OCI-LY7 (cell line): Measurements from ENCODE around the gene CENPP. TPM values are rescaled to one million over a fixed set of nuclear protein-coding genes. Genes with fewer than 3 reads are reported as not detected.

Source experiments
- BruUV-seq: library from RNA; stranded (reverse); fragments of 400-500 nt; replicated peaks from 2 replicates; lab custom pipeline; 2021; lab: Mats Ljungman, UMichigan
- CTCF ChIA-PET: fragments of 300-600 bp; sonication (Branson Sonifier 250); formaldehyde crosslinking; loops from one replicate; lab custom pipeline; 2022; ENCODE audit warnings: antibody characterized with exemption; ENCODE audit not compliant: unreplicated experiment; lab: Charles Lee
- POLR2A ChIA-PET: fragments of 300-600 bp; sonication (Branson Sonifier 250); formaldehyde crosslinking; loops from one replicate; lab custom pipeline; 2022; ENCODE audit warnings: antibody characterized with exemption; lab: Charles Lee
- DNase-seq: peaks from one replicate; pipeline ENCODE4 v3.0.0-alpha.2; 2015; ENCODE audit warnings: low spot score
- H2AFZ ChIP-seq: fragments of 200-600 bp; sonication (generic), shearing (Covaris generic); 2 replicates; pipeline ENCODE4 v1.6.1; 2014; ENCODE audit warnings: mild to moderate bottlenecking, antibody characterized with exemption, low read length, moderate library complexity
- H3K27ac ChIP-seq: fragments of 200-600 bp; sonication (generic); 2 replicates; pipeline ENCODE4 v1.5.1; 2014; ENCODE audit warnings: mixed run types, low read depth, mild to moderate bottlenecking, moderate library complexity, low read length, inconsistent platforms; ENCODE audit not compliant: poor library complexity, severe bottlenecking
- H3K36me3 ChIP-seq: fragments of 200-600 bp; sonication (generic); 2 replicates; pipeline ENCODE4 v1.6.1; 2014; ENCODE audit warnings: mild to moderate bottlenecking, antibody characterized with exemption, low read length, moderate library complexity, mixed read lengths; ENCODE audit not compliant: insufficient read depth
- H3K4me1 ChIP-seq: fragments of 200-600 bp; sonication (generic); 2 replicates; pipeline ENCODE4 v1.5.1; 2014; ENCODE audit warnings: mild to moderate bottlenecking, low read length; ENCODE audit not compliant: insufficient read depth, poor library complexity, severe bottlenecking
- H3K4me2 ChIP-seq: fragments of 200-600 bp; sonication (generic); 2 replicates; pipeline ENCODE4 v1.6.1; 2014; ENCODE audit warnings: mild to moderate bottlenecking, low read length
- H3K4me3 ChIP-seq: fragments of 200-600 bp; sonication (generic); 2 replicates; pipeline ENCODE4 v1.5.1; 2014; ENCODE audit warnings: mild to moderate bottlenecking, low read depth, low read length; ENCODE audit not compliant: poor library complexity, severe bottlenecking
- H3K79me2 ChIP-seq: fragments of 200-600 bp; sonication (generic); 2 replicates; pipeline ENCODE4 v1.6.1; 2016; ENCODE audit warnings: low read depth, mild to moderate bottlenecking, low read length, moderate library complexity, mixed read lengths; ENCODE audit not compliant: insufficient read depth
- H3K9me2 ChIP-seq: fragments of 200-600 bp; sonication (generic); 2 replicates; pipeline ENCODE4 v1.6.1; 2016; ENCODE audit warnings: mild to moderate bottlenecking, low read length, mixed read lengths; ENCODE audit not compliant: insufficient read depth
- H3K9me3 ChIP-seq: fragments of 200-600 bp; sonication (generic); 2 replicates; pipeline ENCODE4 v1.6.1; 2014; ENCODE audit warnings: mild to moderate bottlenecking, mixed run types, low read length, mixed read lengths
- H4K20me1 ChIP-seq: fragments of 200-600 bp; sonication (generic); 2 replicates; pipeline ENCODE4 v1.6.1; 2014; ENCODE audit warnings: mild to moderate bottlenecking, antibody characterized with exemption, low read length, moderate library complexity, mixed read lengths; ENCODE audit not compliant: insufficient read depth
- CTCF ChIP-seq: fragments of 200-600 bp; sonication (generic); conservative IDR thresholded peaks from 2 replicates; pipeline ENCODE4 v1.5.1; 2014; ENCODE audit warnings: mild to moderate bottlenecking, antibody characterized with exemption, low read length, moderate library complexity, mixed read lengths
- EZH2phosphoT487 ChIP-seq: fragments of 200-600 bp; sonication (generic); IDR thresholded peaks from 2 replicates; pipeline ENCODE4 v1.6.1; 2018; ENCODE audit warnings: low read depth, borderline replicate concordance, mild to moderate bottlenecking, mixed run types, antibody characterized with exemption, low read length, moderate library complexity, mixed read lengths
- intact Hi-C: fragments of 100-400 bp; cut with micrococcal nuclease; formaldehyde crosslinking; loops from one replicate; pipeline ENCODE4 v1.10.0; 2022; ENCODE audit not compliant: unreplicated experiment
- total RNA-seq, 2 experiments: library from RNA; depleted of rRNA in 1 of 2; stranded (reverse); fragments of >200 nt in 1 of 2; shearing (Covaris generic) in 1 of 2; gene quantifications; 2 replicates each; pipeline ENCODE4 v1.2.3, GENCODE V29; 2014 to 2022

Gene CENPP
- total RNA-seq, 2 experiments from 2014 or later = 25.4 to 30.9 TPM

GRCh38 chr9:92616199-92616641, 290.5 kb downstream of the CENPP start:
- DNase-seq = no peak
- no peak for TF ChIP-seq EZH2phosphoT487
- no peak for TF ChIP-seq CTCF
- H3K36me3 ChIP-seq = peaks cover 81% of the 10 kb centered on the region; the same call in 1 of the 2 replicates
- intact Hi-C loops = no loop called here
- no peaks in the 10 kb centered on the region for H3K79me2 ChIP-seq
- no peaks in the 10 kb centered on the region for H3K9me2 ChIP-seq
- H3K4me3 ChIP-seq = no peak overlapping the region
- no peak overlapping the region for H3K4me2 ChIP-seq
- no peaks in the 10 kb centered on the region for H3K4me1 ChIP-seq
- ChIA-PET POLR2A (interaction anchor here (0.5 kb wide), 1 partner anchor 929 kb away, joined by 3 read pairs; no protein-coding TSS in a partner anchor), CTCF (no interaction called here)
- H3K9me3 ChIP-seq = no peaks in the 10 kb centered on the region
- H4K20me1 ChIP-seq = no peaks in the 10 kb centered on the region
- no peak overlapping the region for H2AFZ ChIP-seq
- H3K27ac ChIP-seq = no peak overlapping the region
- BruUV-seq = no TSS peak

- TF ChIP-seq CTCF (no peak), EZH2phosphoT487 (no peak)
- Histone ChIP-seq H3K27ac (no peak overlapping the region), H3K9me2 (no peaks in the 10 kb centered on the region), H2AFZ (no peak overlapping the region), H3K4me1 (no peaks in the 10 kb centered on the region), H4K20me1 (no peaks in the 10 kb centered on the region), H3K9me3 (no peaks in the 10 kb centered on the region), H3K4me3 (no peak overlapping the region), H3K79me2 (no peaks in the 10 kb centered on the region), H3K4me2 (no peak overlapping the region), H3K36me3 (peaks cover 80% of the 10 kb centered on the region; the same call in 1 of the 2 replicates)
- intact Hi-C loops = no loop called here
- BruUV-seq = no TSS peak
- ChIA-PET CTCF (no interaction called here), POLR2A (interaction anchor here (0.5 kb wide), 1 partner anchor 930 kb away, joined by 3 read pairs; no protein-coding TSS in a partner anchor)
- no peak for DNase-seq
Measured at GRCh38 chr9:92616655-92617111, 290.9 kb downstream of the CENPP start.

GRCh38 chr9:92617195-92617813, 291.6 kb downstream of the CENPP start:
- Histone ChIP-seq H3K4me1 (no peaks in the 10 kb centered on the region), H3K36me3 (peaks cover 77% of the 10 kb centered on the region; the same call in 1 of the 2 replicates), H3K4me2 (no peak overlapping the region), H3K27ac (no peak overlapping the region), H3K9me3 (no peaks in the 10 kb centered on the region), H4K20me1 (no peaks in the 10 kb centered on the region), H3K9me2 (no peaks in the 10 kb centered on the region), H2AFZ (no peak overlapping the region), H3K4me3 (no peak overlapping the region), H3K79me2 (no peaks in the 10 kb centered on the region)
- POLR2A ChIA-PET = no interaction called here
- intact Hi-C loops = no loop called here
- CTCF ChIA-PET = no interaction called here
- no TSS peak for BruUV-seq
- no peak for TF ChIP-seq CTCF
- no peak for TF ChIP-seq EZH2phosphoT487
- DNase-seq = no peak
